GM19043 (cell line): Measurements from ENCODE around the gene BUB1B.

Experiments used
- ATAC-seq: cut with Tn5 transposase; IDR thresholded peaks from one replicate; pipeline ENCODE4 v1.9.1; 2021; ENCODE audit warnings: low read depth; ENCODE audit not compliant: unreplicated experiment

The BUB1B gene

DNA sequence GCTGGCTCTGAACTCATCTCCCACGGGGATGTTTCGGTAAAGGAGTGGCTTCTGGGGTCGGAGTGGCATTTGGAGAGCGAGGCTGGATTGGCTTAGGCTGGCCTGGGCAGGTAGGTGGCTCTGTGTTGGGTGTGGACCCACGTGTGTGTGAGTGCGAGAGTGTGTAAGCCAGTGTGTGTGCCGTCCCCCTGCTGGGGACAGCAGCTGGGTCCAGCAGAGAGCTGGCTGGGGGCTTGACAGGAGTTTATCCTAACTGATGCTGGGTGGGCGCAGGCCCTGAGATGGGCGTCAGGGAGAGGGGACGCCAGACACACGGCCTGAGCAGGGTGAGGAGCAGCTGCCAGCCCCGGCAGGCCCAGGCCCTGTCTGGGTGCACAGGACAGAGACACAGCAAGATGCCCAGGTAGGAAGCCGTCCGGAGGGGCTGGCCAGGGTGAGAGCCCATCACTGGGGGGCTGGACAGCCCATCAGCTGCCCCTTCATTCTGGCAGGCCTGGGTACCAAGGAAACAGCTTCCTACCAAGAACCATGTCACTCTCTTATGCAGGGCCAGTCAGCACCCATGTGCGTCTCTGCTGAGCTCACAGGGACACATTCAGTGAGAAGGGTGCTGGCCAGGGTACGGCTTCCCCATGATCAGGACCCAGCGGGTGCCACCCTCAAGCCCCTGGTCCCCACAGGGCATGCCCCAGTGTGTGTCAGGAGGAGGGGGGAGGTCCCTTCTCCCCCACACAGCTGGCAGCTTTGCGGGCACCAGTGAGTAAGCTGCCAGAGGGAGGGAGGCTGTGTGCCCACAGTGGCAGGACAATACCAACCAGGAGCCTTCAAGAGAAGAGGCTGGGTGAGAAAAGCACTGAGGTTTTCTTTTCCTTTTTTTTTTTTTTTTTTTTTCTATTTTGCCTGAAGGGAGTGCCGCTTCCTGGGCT, 79.1 kb downstream of the BUB1B start:
- no peak for ATAC-seq

- no peak for ATAC-seq
Observed at GRCh38 chr15:40240619-40241221, 79.9 kb downstream of the BUB1B start.

GRCh38 chr15:40241269-40242212, 80.7 kb downstream of the BUB1B start:
- no peak for ATAC-seq

- no peak for ATAC-seq
Observed at GRCh38 chr15:40242213-40242599, 81.3 kb downstream of the BUB1B start.

DNA sequence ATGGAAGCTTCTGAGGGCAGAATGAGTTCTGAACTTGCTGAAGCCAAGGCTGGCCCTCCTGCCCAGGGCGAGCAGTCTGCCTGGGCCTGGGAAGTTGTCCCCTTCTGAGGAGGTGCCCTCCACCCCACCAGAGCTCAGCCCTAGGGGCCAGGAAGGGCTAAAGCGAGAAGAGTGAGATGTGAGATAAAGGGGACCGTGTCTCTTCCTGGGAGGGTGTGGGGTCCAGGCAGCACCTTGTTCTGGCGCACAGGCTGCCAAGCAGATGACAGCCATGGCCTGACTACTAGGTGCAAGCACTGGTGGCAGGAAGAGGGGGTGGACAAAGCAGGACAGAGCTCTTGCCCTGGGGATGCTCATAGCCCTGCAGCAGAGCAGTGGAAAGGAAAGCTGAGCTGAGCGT, 81.7 kb downstream of the BUB1B start:
- ATAC-seq = no peak

DNA sequence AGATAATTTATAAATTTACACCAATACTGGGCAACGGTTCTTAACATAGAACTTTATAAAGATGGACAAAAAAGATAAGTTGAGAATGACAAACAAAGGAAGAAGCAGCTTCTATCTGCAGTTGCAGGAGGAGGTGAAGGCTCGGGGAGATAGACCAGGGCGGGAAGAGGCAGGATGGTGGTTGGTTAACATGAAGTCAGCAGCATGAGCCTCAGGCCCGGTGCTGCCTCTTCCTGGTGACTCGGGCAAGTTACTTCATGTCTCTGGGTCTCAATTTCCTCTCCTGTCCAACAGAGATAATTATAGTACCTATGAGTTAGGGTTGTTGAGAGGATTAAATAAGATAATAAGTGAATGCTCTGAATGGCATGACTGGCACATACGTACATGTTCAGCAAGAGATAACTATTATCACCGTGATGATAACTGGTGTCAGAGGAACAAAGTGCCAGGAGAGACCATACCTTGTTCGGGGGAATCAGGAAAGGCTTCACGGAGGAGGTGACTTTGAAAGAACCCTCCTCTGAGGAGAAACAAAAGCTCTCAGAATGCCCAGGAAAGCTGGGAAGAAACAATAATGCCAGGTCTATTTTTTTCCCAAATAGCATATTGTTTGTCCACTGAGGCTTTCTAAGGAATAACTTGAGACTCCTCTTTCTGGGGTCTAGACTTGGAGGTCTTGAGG, 82.4 kb downstream of the BUB1B start:
- ATAC-seq = no peak

GRCh38 chr15:40244961-40245523, 84.2 kb downstream of the BUB1B start:
- ATAC-seq = no peak

- no peak for ATAC-seq
Observed at GRCh38 chr15:40245666-40246450, 85.0 kb downstream of the BUB1B start.

DNA sequence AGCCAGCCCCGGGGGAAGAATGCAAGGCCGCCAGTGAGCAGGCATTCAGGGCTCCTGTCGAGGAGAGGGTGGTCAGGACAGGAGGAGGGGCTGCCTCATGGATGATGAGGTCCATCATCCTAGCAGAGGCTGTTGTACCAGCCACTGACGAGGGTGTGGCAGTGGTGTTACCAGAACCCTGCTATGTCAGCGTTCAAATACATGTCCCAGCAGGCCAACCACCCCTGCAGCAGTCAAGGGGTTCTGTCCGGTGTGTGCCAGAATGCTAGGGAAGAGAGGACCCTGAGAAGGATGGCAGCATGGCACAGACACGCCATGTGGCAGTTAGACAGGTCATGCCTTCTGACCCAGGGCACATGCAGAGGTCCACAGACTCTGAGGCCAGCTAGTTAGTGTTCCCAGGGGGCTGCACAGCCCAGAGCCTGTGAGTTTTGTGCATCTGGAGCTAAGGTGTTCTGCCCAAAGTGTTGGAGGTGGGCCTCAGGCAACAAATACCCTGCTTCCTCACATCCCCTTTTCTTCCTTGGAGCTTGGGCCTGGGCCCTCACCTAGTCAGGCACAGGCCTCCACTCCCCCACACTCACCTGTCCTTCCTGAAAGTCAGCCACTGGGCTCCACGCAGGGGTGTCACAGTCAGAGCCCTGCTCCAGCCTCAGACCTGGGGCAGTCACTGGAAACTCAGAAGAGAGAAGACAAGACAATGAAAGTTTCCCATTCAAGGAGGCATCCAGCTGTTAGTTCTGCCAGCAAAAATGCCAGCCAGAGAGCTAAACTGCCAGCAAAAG, 85.8 kb downstream of the BUB1B start:
- no peak for ATAC-seq

DNA sequence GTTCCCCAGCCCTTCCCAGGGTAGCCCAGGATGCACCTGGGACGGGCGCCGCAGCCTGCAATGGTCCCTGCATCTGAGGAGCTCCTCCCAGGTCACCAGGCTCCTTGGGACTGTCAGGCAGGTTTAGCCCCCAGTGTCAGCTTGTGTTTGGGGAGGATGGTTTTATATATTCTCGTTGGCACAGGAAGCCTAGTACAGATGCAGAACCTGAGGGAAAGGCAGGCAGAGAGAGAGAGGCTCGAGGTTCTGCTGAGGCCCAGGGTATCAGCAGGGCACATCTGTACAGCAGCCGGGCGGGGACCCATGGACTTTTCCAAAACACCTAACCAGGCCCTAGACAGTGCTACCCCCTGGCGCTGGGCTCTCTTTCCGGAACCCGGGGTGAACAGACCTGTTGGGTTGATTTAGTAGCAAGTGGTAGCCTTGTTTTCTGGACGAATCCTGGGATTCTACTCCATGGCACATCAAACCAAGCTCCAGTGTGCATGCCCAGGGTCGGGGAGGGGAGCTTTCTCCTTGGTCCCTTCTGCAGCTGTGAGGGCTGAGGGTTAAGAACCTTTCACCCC, 86.6 kb downstream of the BUB1B start:
- ATAC-seq = no peak

GRCh38 chr15:40248006-40248783, 87.3 kb downstream of the BUB1B start:
- no peak for ATAC-seq

- ATAC-seq = no peak
Observed at GRCh38 chr15:40249477-40250303, 88.8 kb downstream of the BUB1B start.

- no peak for ATAC-seq
Observed at GRCh38 chr15:40250304-40250656, 89.4 kb downstream of the BUB1B start.

DNA sequence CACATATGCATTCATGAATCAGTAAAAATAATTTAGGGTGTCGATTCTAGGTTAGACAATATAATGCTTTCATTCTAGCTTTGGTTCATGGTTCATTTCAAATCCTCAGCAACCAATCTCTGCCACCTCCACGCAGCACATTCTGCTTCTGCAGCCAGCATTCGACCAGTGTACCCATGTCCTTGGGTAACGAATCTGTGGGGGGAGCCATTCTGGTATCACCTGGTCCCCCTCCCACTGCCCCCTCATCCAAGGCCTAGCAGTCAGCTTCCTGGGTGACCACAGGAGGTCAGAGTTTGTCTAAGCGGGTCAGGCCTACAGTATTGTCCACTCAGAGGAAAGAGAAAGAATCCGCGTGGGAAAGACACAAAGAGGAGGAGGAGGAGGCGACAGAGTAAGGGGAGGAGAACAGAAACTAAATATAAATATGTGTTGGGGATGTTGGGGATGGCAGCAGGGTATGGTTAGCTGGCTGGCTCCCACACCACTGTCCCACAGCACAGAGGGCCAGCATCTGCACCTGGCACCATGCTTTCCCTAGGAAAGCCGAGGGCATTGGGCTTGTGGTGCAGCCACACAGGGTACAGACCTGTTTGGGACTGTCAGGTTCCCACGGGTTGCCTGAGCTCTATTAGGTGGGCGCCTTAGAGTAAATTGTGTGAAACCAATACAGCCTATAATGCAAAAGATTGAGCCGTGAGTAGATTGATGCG, 90.1 kb downstream of the BUB1B start:
- ATAC-seq = no peak

GRCh38 chr15:40251486-40252140, 90.7 kb downstream of the BUB1B start:
- ATAC-seq = no peak

DNA sequence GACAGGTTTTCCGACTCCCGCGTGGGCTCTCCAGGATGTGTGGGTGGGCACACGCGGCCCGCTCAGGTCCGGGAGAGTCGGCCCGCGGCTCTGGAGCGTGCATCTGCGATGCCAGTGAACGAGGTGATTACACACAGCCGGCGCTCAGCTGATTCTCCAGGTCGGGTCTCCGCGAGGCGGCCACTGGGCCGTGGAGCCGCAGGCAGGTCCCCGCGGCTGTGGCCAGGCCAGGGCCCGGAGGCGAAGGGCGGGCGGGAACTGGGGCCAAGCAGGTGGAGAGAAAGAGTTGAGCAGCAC, 91.2 kb downstream of the BUB1B start:
- no peak for ATAC-seq
